ENCODE measurements around the gene SLC9A6. TPM values are rescaled to one million over a fixed set of nuclear protein-coding genes. Genes with fewer than 3 reads are reported as not detected.
"Not testable (repeated sequence)": the region's sequence is repeated elsewhere in the genome, so short reads cannot be mapped to it uniquely, and the experiment has no call there.

The SLC9A6 gene
- total and polyA plus RNA-seq, 9 of the 15 experiments (the other 6 are each of a cell fraction or from before 2014, with no cell fraction given): 3.7 to 13.9 (median 9.9) TPM

DNA sequence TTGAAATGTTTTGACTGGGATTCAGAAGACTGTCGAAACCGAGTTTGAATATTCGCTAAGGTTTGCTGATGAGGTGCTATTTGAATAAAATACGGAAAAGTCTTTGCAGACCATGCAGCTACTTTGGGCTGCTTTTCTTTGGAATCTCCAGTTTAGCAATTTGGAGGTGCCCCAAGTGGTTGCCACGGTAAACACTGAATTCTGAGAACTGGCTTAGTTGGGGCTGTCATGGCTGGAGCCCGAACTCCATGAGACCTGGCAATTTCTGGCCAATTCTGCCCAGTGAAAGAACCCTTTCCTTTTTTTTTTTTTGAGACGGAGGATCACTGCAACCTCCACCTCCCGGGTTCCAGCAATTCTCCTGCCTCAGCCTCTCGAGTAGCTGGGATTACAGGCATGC is 65.6 kb downstream of the SLC9A6 start:
- H3K79me2 ChIP-seq (ENCODE audit: control insufficient read depth, insufficient read depth, low read length); FAIRE-seq; H2AFZ ChIP-seq (ENCODE audit: low read depth, low read length); H3K9me3 ChIP-seq (replicated peaks; ENCODE audit: control insufficient read depth, insufficient read depth, low read depth, low read length); BruUV-seq (replicated peaks); ATAC-seq; H4K20me1 ChIP-seq (replicated peaks; ENCODE audit: control insufficient read depth, insufficient read depth, low read length); CTCF ChIA-PET (ENCODE audit: low intra/inter-chr PET ratio); H3K4me2 ChIP-seq (ENCODE audit: insufficient read depth, low read length); H3K4me1 ChIP-seq (replicated peaks in 1 of 2; ENCODE audit: control insufficient read depth in 2 of 2, insufficient read depth in 2 of 2, low read length in 2 of 2); H3K4me3 ChIP-seq; intact Hi-C loops (cut with micrococcal nuclease); H3K9ac ChIP-seq (ENCODE audit: insufficient read depth in 1 of 2, low read depth in 2 of 2, low read length in 2 of 2); H3K36me3 ChIP-seq (ENCODE audit: control insufficient read depth, insufficient read depth, low read length); H3K9me1 ChIP-seq (ENCODE audit: control insufficient read depth, insufficient read depth, low read length); in situ Hi-C loops (cut with MboI); DNase-seq (ENCODE audit: extremely low read depth in 1 of 4, low spot score in 3 of 4); H3K27ac ChIP-seq (ENCODE audit: extremely low read depth, low read depth, low read length): not testable (repeated sequence)
- peaks cover 2 to 12% of the 10 kb centered on the region in 2 experiments; a peak in 3 of 5 replicates for H3K27me3 ChIP-seq (ENCODE audit: control insufficient read depth in 2 of 2, insufficient read depth in 2 of 2, low read length in 2 of 2)
- WGBS (ENCODE audit: insufficient coverage, low coverage, missing lambda C conversion rate): 0% methylated on average over 2 of the region's 9 CpGs
- POLR2A ChIA-PET: interaction anchor here (0.6 kb wide), 1 partner anchor 98 kb away, joined by 4 read pairs; no protein-coding TSS in a partner anchor

DNA sequence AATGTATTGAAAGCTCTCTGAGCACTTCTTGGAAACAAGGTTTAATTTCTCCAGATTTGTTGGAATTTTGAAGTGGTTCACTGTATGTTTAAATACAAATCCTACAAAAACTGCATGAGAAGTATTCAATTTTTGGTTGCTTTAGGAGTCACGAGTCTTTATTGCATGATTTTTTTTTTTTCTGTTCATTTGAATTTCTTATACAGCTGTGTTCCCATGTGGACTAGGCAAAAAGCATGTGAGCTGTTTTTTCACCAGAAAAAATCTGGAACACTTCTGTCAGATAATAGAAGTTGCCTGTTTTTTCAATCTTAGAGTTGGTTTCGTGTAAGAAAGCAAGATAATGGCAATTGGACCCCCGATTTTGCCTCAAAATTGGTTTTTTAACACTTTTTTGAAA is 66.4 kb downstream of the SLC9A6 start:
- ChIA-PET POLR2A (interaction anchor here (0.6 kb wide), 1 partner anchor 98 kb away, joined by 4 read pairs; no protein-coding TSS in a partner anchor), CTCF (ENCODE audit: low intra/inter-chr PET ratio) (no interaction called here)
- ATAC-seq (no peak), DNase-seq (ENCODE audit: extremely low read depth in 1 of 4, low spot score in 3 of 4) (no peak), FAIRE-seq (no peak)
- in situ Hi-C loops (cut with MboI) (no loop called here), intact Hi-C loops (cut with micrococcal nuclease) (no loop called here)
- TF ChIP-seq, protein P1, sequence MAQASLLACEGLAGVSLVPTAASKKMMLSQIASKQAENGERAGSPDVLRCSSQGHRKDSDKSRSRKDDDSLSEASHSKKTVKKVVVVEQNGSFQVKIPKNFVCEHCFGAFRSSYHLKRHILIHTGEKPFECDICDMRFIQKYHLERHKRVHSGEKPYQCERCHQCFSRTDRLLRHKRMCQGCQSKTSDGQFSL (CRISPR knock-in tag; IDR thresholded peaks at IDR 0.05): no peak
- TF ChIP-seq, protein P1 (tag; IDR thresholded peaks at IDR 0.05): no peak
- no peak for TF ChIP-seq ZNF316 (IDR thresholded peaks at IDR 0.05)
- no peak for TF ChIP-seq EZH2 (IDR thresholded peaks at IDR 0.05; ENCODE audit: borderline replicate concordance, low read depth, low read length)
- no peak for TF ChIP-seq DACH1 (IDR thresholded peaks at IDR 0.05; ENCODE audit: partially characterized antibody)
- TF ChIP-seq LARP7 (IDR thresholded peaks at IDR 0.05): no peak
- TF ChIP-seq MEF2D (tag; conservative IDR thresholded peaks at IDR 0.05; ENCODE audit: low read depth): no peak
- TF ChIP-seq CAMTA2 (CRISPR knock-in tag; conservative IDR thresholded peaks at IDR 0.05): no peak
- no peak for TF ChIP-seq HMG20B (CRISPR knock-in tag; IDR thresholded peaks at IDR 0.05)
- TF ChIP-seq, protein P2, sequence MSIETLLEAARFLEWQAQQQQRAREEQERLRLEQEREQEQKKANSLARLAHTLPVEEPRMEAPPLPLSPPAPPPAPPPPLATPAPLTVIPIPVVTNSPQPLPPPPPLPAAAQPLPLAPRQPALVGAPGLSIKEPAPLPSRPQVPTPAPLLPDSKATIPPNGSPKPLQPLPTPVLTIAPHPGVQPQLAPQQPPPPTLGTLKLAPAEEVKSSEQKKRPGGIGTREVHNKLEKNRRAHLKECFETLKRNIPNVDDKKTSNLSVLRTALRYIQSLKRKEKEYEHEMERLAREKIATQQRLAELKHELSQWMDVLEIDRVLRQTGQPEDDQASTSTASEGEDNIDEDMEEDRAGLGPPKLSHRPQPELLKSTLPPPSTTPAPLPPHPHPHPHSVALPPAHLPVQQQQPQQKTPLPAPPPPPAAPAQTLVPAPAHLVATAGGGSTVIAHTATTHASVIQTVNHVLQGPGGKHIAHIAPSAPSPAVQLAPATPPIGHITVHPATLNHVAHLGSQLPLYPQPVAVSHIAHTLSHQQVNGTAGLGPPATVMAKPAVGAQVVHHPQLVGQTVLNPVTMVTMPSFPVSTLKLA (conservative IDR thresholded peaks at IDR 0.05): no peak
- no peak for TF ChIP-seq NFIX (CRISPR knock-in tag; IDR thresholded peaks at IDR 0.05; ENCODE audit: low read depth)
- TF ChIP-seq ZBED1 (IDR thresholded peaks at IDR 0.05): no peak
- no peak for TF ChIP-seq SMARCE1 (IDR thresholded peaks at IDR 0.05)
- no peak for TF ChIP-seq NFIC (IDR thresholded peaks at IDR 0.05)
- no peak for TF ChIP-seq PHB (CRISPR knock-in tag; IDR thresholded peaks at IDR 0.05)
- TF ChIP-seq ATF7 (IDR thresholded peaks at IDR 0.05): no peak
- TF ChIP-seq KAT8 (IDR thresholded peaks at IDR 0.05; ENCODE audit: low read depth): no peak
- no peak overlapping the region for H3K27ac ChIP-seq (ENCODE audit: extremely low read depth, low read depth, low read length)
- no peaks in the 10 kb centered on the region for H3K36me3 ChIP-seq (ENCODE audit: control insufficient read depth, insufficient read depth, low read length)
- no TSS peak for BruUV-seq (replicated peaks)
- H3K9me1 ChIP-seq (ENCODE audit: control insufficient read depth, insufficient read depth, low read length): no peaks in the 10 kb centered on the region
- H3K4me3 ChIP-seq: no peak overlapping the region
- no peaks in the 10 kb centered on the region for H3K9me3 ChIP-seq (replicated peaks; ENCODE audit: control insufficient read depth, insufficient read depth, low read depth, low read length)
- peaks cover 2 to 12% of the 10 kb centered on the region in 2 experiments; a peak in 3 of 5 replicates for H3K27me3 ChIP-seq (ENCODE audit: control insufficient read depth in 2 of 2, insufficient read depth in 2 of 2, low read length in 2 of 2)
- no peak overlapping the region for H3K4me2 ChIP-seq (ENCODE audit: insufficient read depth, low read length)
- WGBS (ENCODE audit: insufficient coverage, low coverage, missing lambda C conversion rate): 0% methylated on average over 3 of the region's 3 CpGs
- no peaks in the 10 kb centered on the region for H3K4me1 ChIP-seq (replicated peaks in 1 of 2; ENCODE audit: control insufficient read depth in 2 of 2, insufficient read depth in 2 of 2, low read length in 2 of 2)
- no peaks in the 10 kb centered on the region for H3K79me2 ChIP-seq (ENCODE audit: control insufficient read depth, insufficient read depth, low read length)
- no peak overlapping the region for H2AFZ ChIP-seq (ENCODE audit: low read depth, low read length)
- no peak overlapping the region for H3K9ac ChIP-seq (ENCODE audit: insufficient read depth in 1 of 2, low read depth in 2 of 2, low read length in 2 of 2)
- H4K20me1 ChIP-seq (replicated peaks; ENCODE audit: control insufficient read depth, insufficient read depth, low read length): no peaks in the 10 kb centered on the region

Data from K562 (cell line).